NCI-H1930 (cell line): ENCODE measurements around the gene PSMB1.
A peak's percentile ranks its signal among the peaks of the same experiment; 100 is the strongest.
"Not testable (repeated sequence)": the region's sequence is repeated elsewhere in the genome, so short reads cannot be mapped to it uniquely, and the experiment has no call there.

Source experiments
- DNase-seq, 2 experiments: peaks; one replicate each; lab custom pipeline; 2025; lab: John Stamatoyannopoulos, UW

PSMB1 gene

GRCh38 chr6:170502733-170503413 is 50.2 kb downstream of the PSMB1 start:
- not testable (repeated sequence) for DNase-seq

- DNase-seq: not testable (repeated sequence)
Observed at GRCh38 chr6:170502268-170502667, 50.8 kb downstream of the PSMB1 start.

- no peak for DNase-seq
Observed at GRCh38 chr6:170500955-170501590, 52.0 kb downstream of the PSMB1 start.

GRCh38 chr6:170497841-170498301 is 55.2 kb downstream of the PSMB1 start:
- DNase-seq: peak in 1 of 2 experiments; percentile 10

DNA sequence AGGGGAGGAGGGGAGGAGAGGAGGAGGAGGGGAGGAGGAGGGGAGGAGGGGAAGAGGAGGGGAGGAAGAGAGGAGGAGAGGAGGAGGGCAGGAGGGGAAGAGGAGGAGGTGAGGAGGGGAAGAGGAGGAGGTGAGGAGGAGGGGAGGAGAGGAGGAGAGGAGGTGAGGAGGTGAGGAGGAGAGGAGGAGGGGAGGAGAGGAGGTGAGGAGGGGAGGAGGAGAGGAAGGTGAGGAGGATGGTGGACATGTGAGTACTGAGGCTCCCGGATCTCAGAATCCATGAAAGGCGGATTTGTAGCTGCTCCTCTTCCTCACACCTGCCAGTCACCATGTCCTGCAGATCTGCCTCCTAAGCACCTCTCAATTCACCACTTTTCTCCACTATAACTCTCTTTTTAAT is 59.8 kb downstream of the PSMB1 start:
- no peak for DNase-seq

DNA sequence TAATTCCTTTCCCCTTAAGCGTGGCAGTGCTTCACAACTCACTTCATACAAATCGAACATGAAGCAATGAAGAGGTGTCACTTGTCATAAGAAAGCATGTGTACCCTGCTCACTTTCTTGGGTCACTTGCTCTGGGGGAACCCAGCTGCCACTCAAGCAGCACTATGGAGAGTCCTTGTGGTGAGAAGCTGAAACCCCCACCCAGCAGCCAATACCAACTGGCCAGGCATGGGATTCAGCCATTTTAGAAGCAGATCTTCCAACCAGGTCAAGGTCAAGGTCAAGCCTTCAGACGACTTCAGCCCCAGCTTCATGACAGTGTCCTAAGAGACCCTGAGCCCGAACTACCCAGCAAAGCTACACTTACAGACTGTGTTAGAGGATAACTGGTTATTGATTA is 62.8 kb downstream of the PSMB1 start:
- DNase-seq: no peak

- no peak for DNase-seq
Observed at GRCh38 chr6:170489836-170490235, 63.3 kb downstream of the PSMB1 start.

DNA sequence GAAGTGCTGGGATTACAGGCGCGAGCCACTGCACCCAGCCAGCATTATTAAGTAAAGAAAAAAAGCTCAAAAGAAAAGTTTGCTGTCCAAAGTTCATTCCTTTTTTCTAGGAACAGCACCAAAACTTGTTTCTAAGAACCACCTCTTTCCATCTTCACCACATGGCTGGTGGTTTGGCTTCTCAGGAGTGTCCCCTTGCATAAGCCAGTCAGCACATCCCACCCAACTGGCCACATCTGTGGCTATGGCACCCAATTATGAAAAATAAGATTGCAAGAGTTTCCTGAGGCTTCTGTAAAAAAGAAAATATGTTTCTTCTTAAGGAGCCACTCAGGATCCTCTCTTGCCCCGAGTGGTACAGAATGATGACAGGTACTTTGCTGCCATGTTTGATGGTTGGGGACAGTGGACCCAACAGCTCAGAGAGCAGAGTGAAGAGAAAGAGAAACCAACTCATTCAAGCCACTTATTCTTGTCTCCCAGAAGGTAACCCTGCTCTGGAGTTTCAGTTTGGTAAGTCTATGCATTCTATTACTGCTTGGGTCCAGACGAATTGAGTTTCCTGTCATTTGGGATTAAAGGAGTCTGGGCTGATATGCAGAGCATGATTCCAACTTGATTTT is 65.3 kb downstream of the PSMB1 start:
- DNase-seq: no peak

DNA sequence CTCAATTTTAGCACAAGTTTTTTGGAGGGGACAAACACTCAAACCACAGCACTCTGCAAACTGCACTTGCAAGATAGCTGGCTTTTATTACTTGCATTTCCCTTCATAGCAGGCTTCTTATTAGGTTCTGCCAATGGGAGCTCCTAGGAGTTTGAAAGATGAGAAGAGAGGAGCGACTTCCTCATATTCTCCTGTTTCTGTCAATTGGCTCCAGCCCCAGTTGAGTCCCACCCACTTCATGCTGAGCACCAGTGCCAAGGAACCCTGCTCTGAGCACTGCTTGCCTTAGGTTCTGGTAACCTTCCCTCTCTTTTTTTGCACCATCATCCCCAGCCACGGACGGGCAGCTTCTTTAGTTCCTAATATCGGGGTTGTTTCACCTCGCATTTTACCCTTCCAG is 67.9 kb downstream of the PSMB1 start:
- DNase-seq: no peak
